Measurements from ENCODE around the gene BCAR3. TPM values are rescaled to one million over a fixed set of nuclear protein-coding genes. Genes with fewer than 3 reads are reported as not detected.

Gene BCAR3
- total RNA-seq, 1 donor from 2014 or later, result 59.5 TPM

GRCh38 chr1:93603106-93603505 lies 78.5 kb downstream of the BCAR3 start:
- Mint-ChIP-seq H3K27ac (no peak overlapping the region), H3K27me3 (no peaks in the 10 kb centered on the region), H3K4me3 (no peak overlapping the region), H3K36me3 (ENCODE audit: low read depth) (peaks cover 12% of the 10 kb centered on the region), H3K9me3 (no peaks in the 10 kb centered on the region), H3K4me1 (peaks cover 26% of the 10 kb centered on the region)
- POLR2A ChIA-PET, result no interaction called here
- intact Hi-C loops (cut with micrococcal nuclease), result no loop called here
- no peak for TF ChIP-seq CTCF (IDR thresholded peaks at IDR 0.05)
- CTCF ChIA-PET, result no interaction called here
- ATAC-seq (ENCODE audit: low read depth), result no peak
- no peak for DNase-seq

DNA sequence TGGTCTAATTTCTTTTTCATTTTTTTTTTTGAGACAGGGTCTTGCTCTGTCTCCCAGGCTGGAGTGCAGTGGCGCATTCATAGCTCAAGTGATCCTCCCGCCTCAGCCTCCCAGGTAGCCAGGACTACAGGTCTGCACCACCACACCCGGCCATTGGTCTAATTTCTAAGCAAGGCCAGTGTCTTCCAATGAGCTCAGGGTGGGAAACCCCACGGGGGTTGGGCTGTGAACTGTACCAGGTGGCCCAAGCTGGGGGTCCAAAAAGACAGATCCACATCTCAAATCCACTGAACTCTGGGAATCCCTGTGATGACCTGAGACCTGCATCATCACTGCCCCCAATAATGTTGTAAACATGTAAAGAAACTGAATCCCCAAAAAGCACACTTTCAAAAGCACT lies 79.5 kb downstream of the BCAR3 start:
- peaks cover 12% of the 10 kb centered on the region for H3K36me3 Mint-ChIP-seq (ENCODE audit: low read depth)
- POLR2A ChIA-PET, result no interaction called here
- H3K9me3 Mint-ChIP-seq, result no peaks in the 10 kb centered on the region
- DNase-seq, result no peak
- peaks cover 16% of the 10 kb centered on the region for H3K4me1 Mint-ChIP-seq
- intact Hi-C loops (cut with micrococcal nuclease), result no loop called here
- ATAC-seq (ENCODE audit: low read depth), result no peak
- no peak overlapping the region for H3K4me3 Mint-ChIP-seq
- CTCF ChIA-PET, result no interaction called here
- H3K27me3 Mint-ChIP-seq, result no peaks in the 10 kb centered on the region
- no peak overlapping the region for H3K27ac Mint-ChIP-seq
- no peak for TF ChIP-seq CTCF (IDR thresholded peaks at IDR 0.05)

DNA sequence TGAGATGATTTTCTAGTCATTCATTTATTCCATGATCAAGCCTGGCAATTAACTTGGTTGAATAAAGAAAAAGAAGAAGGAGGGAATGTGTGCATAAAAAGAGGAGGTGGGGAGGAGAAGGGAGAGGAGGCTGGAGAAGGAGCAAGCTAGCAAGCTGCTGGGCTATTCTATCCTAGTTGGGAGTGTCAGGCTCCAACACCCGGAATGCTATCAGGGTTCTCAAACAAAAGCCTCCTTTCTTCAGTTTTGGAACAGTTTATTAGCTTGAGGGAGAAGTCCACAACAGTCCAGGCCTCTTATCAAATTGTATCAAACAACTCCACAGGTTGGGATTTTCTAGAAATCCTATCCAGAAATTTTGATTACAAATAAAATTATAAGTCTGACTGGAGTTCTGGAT lies 80.0 kb downstream of the BCAR3 start:
- H3K27ac Mint-ChIP-seq, result no peak overlapping the region

GRCh38 chr1:93600663-93601062 lies 81.0 kb downstream of the BCAR3 start:
- intact Hi-C loops (cut with micrococcal nuclease), result no loop called here
- DNase-seq, result no peak
- TF ChIP-seq CTCF (IDR thresholded peaks at IDR 0.05), result no peak
- Mint-ChIP-seq H3K27me3 (no peaks in the 10 kb centered on the region), H3K36me3 (ENCODE audit: low read depth) (peaks cover 12% of the 10 kb centered on the region), H3K4me3 (no peak overlapping the region), H3K4me1 (peaks cover 1% of the 10 kb centered on the region), H3K27ac (no peak overlapping the region), H3K9me3 (no peaks in the 10 kb centered on the region)
- POLR2A ChIA-PET, result no interaction called here
- no peak for ATAC-seq (ENCODE audit: low read depth)
- CTCF ChIA-PET, result no interaction called here

More for the DNA sequence above, 80.0 kb downstream of the BCAR3 start:
- Mint-ChIP-seq H3K36me3 (ENCODE audit: low read depth) (peaks cover 12% of the 10 kb centered on the region), H3K9me3 (no peaks in the 10 kb centered on the region), H3K27me3 (no peaks in the 10 kb centered on the region), H3K4me1 (peaks cover 12% of the 10 kb centered on the region), H3K4me3 (no peak overlapping the region)
- DNase-seq, result no peak
- intact Hi-C loops (cut with micrococcal nuclease), result no loop called here
- no peak for ATAC-seq (ENCODE audit: low read depth)
- ChIA-PET POLR2A (no interaction called here), CTCF (no interaction called here)
- TF ChIP-seq CTCF (IDR thresholded peaks at IDR 0.05), result no peak

GRCh38 chr1:93599479-93599878 lies 82.2 kb downstream of the BCAR3 start:
- H3K27me3 Mint-ChIP-seq, result no peaks in the 10 kb centered on the region
- no peaks in the 10 kb centered on the region for H3K4me1 Mint-ChIP-seq
- DNase-seq (no peak), ATAC-seq (ENCODE audit: low read depth) (no peak)
- intact Hi-C loops (cut with micrococcal nuclease), result no loop called here
- ChIA-PET CTCF (no interaction called here), POLR2A (no interaction called here)
- H3K9me3 Mint-ChIP-seq, result no peaks in the 10 kb centered on the region
- H3K4me3 Mint-ChIP-seq, result no peak overlapping the region
- peaks cover 8% of the 10 kb centered on the region for H3K36me3 Mint-ChIP-seq (ENCODE audit: low read depth)
- TF ChIP-seq CTCF (IDR thresholded peaks at IDR 0.05), result no peak
- no peak overlapping the region for H3K27ac Mint-ChIP-seq

Measured in activated B cell treated with CpG ODN at 0.5 μM for 24 hours (primary cell).